GM18858 (cell line): ENCODE measurements around the gene VSIG2.

Experiments
- ATAC-seq: cut with Tn5 transposase; IDR thresholded peaks from one replicate; pipeline ENCODE4 v1.9.1; 2021; ENCODE audit not compliant: unreplicated experiment

VSIG2 gene

DNA sequence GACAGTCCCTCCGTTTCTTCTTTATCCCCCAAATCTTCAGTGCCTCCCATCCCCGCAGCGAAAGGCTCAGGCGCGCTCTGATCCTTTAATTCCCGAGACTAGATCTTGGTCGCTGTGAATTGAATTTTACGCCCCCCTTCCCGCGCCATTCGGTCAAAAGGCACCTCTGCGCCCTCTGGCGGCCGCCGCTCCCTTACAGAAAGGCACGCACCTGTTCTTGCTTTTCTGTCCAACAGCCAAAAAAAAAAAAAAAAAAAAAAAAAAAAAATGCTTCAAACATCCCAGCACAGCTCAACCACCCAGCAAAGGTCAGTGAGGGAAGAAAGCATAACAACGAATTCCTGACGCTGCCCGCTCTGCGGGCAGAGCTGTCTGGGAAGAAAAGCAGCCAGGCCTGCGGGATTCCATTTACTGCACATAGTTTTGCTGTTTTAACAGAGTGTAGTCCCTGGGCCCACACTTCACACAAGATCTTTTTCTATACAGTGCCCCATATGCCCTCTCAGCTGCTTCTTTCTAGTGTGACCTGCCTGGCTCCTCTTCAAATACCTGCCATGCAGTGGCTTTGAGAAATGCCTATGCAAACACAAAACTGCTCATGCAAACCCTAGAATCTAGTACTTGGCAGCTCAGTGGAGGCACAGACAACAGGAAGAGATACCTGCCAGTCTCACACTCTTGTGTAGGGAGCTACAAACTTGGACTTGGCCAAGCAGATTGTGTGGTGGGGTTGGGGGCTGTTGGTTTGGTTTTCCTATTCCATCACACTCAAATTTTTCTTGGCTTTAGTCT, 11.3 kb upstream of the VSIG2 start:
- ATAC-seq, result no peak

DNA sequence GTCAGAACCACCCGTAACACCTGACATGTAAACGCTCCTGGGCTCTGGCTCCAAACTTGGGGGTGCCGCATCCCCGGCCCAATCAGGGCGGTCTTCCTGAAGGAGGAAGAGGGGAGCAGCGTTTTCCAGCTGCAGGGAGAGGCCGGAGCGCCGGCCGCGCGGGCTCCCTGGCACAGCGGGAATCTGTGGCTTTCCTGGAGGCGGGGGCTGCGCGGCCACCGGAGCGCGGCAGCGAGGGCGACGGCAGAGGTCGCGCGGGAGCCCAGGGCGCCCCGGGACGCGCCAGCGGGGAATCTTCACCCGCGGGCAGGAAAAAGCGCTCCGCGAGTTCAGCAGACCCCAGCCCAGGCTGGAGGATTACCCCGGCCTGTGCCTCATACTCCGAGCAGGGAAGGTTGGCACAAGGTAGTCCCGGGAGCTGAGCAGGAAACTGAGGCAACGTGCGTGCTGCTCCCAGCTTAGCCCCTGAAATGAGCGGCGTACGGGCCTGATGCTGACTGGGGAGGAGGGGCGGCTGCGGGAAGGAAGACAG, 10.6 kb upstream of the VSIG2 start:
- no peak for ATAC-seq

DNA sequence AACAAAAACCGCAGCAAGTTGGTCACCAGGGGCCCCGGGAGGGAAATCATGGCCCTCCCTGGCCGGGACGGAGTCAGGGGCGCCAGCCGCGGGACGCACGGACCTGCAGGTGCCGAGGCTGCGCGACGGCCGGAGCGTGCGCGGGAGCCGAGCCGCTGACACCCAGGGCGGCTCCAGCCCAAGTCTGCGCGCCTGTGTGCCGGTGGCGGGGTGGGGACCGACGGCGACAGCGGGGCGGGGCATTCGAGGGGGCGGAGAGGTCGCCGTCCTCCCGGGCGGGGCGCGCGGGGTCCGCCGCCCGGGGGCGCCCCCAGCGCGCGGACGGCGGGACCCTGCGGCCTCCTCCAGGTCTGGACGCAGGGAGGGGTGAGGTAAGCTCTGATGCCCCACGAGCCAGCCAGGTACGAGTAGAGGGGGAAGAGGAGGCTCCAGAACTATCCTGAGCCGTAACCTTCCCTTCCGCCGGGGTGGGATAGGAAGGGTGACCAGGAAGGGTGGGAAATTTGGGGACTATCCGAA, 10.1 kb upstream of the VSIG2 start, which contains the start of gene ESAM:
Gene ESAM, minus strand, starts transcription at position 186 of the 519 bp plus-strand sequence. Its CDS starts 136 bp downstream, at position 50.
- no peak for ATAC-seq

DNA sequence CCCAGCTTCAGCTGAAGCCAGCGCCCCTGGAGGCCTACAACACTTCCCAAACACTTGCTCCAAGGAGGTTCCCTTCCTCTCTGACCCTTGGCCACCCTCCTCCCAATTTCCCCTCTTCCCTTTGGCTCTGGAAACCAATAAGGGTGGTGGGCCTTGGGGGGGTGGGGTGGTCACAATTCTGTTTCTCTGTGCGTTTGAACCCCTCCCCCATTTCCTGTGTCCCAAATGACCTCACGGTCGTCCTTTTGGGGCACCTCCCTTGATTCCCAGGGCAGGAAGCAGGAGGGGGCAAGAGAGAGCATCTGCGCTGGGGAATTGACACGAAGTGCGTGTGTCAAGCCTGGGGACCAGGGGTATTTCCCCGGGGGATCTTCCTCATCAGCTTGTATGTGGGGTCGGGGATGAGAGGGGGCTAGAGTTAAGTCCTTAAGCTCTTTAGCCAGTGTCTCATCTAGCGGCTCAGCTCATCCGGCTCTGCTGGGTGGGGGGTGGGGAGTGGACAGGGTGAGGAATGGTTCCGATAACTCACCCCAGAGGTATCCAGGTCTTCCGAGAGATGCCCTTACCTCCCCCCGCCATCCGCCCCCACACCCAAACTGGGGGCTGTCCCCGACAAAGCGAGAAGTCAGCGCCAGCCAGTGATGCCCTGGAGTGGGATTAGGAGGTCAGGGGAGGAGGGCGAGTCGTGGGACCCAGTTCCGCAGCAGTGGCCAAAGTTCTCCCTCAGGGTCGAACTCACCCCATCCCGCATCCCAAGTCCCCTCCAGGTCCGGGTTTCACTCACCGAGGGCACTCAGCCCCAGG, 9.4 kb upstream of the VSIG2 start:
- ATAC-seq, result no peak

DNA sequence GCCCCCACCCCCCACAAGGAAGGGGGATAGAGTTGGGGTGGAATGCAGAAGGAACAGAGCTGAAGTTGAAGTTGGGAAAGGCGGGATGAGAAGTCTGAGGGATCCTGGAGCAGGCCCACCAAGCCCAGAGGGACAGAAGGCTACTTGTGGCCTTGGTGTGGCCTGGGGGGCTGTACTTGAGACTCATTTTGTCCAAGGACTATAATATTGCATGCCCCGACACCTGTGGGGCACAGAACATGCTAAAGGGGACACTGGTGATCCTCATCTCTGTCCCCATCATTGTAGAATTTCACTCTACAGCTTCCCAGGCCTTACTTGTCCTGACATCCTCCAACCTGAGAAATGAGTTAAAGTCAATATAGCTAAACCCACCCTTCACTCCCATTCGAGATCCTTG, 8.8 kb upstream of the VSIG2 start:
- no peak for ATAC-seq

DNA sequence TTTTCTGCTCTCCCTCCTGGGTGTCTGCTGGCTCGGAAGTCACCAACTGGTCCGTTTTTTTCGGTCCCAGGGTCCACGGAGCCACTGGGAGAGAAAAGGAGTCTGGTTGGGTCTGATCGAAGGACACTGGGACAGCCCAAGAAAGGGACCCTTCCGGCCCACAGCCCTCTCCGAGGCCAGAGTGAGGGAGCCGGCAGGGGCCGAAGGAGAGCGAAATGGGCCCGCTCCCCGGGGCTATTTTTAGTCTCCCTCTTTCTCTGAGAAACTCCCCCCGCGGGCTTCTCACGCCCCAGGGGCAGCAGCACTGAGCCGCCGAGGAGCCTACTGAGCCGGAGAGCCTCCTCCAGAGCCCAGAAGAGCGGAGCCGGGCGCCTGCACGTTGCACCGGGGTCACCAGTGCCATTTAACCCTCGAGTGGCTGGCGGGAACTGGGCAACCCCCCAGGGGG, 8.2 kb upstream of the VSIG2 start:
- ATAC-seq, result no peak

DNA sequence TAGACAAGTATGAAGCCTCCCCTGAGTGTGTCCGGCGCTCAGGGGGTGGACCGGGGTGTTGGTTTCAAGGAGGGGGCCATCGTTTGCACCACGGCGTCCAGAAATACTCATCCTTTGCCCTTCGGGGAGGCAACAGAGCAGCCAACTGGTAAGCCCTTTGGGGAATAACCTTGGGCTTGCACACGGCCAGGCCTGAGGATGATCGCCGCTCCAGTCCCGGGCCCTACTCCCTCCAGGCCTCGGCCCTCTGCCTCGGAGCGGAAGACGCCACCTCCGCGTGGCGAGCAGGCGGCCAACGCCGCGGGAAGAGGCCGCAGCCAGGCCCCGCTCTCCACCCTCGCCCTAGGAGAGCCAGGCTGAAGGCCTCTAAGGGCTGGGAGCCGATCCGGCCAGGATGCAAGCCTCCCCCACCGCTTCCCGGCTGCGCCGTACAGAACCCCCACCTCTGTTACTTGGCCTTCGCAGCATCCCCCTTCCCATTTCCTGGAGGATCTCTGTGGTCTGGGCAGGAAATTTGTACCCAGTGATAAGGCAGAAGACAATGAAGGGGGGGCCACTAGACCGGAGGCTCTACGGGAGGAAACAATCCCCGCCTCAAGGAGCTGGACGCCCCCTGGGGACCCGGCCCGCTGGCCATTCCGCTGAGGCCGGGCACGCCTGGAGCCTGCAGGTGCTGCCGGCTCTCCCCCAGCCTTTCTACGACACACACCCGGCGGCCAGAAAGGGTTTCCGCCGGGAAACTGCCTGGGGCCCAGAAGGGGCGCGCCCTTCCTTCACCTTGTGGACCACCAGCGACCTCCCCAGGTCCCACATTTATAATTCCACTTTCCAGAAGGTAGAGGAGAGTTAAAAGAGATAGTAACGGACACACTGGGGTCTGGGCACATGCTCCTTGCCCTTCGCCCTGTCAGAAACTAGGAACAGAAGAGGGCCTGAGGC, 7.5 kb upstream of the VSIG2 start:
- ATAC-seq, result no peak

DNA sequence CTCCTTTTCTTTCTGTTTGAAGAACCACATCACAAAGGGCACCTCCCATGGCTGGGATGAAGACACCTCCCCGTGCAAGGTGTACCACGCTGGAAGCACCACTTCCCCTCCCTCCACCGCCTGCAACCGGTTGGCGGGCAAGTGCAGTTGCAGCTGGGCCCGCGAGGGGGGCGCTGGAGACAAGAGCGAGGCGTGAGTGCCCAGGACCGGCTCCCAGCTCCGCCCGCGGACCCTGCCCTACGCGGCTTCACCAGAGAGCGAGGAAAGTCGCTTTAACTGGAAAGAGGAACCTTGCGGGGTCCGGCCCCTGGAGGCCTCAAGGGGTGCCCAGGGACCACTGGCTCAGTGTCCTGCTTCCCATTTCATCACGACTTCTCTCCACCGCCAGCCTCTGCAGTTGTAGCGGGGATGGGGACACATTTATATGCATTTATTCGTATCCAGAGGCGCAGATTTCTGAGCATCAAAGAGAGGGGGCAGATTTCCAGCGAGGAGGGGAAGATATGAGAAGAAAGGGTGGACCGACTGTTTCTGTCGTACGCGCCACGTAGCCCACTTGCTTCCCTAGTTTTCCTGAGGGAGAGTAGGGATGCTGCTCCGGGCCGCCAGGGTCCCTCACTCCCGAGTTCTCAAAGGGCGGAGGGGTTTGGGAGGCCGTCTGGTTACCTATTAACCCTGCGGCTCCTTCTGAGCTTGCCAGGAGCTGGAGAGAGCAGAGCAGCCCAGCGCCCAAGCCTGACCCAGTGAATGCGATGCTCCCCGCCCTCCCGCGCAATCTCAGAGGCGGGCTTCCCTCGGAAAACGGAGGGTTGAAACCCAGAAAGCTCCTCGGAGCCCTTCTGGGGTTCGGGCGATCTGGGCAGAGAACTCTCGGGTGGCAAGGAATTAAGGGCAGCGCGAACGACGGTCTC, 6.6 kb upstream of the VSIG2 start:
- peak; percentile 50 for ATAC-seq

DNA sequence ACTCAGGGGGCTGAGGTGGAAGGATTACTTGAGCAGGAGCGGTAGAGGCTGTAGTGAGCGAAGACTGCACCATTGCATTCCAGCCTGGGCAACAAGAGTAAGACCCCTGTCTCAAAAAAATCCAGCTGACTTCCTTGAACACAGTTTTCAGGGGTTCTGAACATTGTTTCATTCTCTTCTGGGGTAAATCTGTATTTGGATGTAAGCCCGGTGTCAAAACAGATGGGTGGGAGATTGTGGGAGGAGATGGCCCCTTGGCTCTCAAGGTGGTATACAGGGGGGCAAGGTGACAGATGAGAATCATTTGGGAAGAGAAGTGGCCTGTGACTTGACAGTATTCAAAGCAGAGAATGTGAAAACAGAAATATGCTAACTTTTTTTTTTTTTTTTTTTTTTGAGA, 5.3 kb upstream of the VSIG2 start:
- no peak for ATAC-seq

DNA sequence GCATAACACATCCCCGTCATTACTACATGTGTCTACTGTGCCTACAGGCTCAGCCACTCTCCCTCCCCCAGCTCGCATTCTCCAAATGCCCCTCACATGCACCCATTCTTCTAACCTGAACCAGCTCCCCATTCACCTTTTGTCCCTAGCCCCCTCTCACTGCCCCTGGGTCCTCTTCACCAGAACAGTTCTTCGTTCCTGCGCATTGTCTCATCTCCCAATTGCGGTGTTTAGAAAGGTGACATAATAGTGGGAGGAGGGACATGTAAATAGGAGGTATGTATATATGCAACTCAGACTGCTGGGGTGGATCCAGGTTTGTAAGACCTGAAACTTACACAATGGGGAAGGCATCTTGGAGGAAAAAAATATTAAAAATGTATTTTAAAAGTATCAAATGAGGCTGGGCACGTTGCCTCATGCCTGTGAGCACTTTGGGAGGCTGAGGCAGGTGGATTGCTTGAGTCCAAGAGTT, 4.7 kb upstream of the VSIG2 start:
- ATAC-seq, result no peak

DNA sequence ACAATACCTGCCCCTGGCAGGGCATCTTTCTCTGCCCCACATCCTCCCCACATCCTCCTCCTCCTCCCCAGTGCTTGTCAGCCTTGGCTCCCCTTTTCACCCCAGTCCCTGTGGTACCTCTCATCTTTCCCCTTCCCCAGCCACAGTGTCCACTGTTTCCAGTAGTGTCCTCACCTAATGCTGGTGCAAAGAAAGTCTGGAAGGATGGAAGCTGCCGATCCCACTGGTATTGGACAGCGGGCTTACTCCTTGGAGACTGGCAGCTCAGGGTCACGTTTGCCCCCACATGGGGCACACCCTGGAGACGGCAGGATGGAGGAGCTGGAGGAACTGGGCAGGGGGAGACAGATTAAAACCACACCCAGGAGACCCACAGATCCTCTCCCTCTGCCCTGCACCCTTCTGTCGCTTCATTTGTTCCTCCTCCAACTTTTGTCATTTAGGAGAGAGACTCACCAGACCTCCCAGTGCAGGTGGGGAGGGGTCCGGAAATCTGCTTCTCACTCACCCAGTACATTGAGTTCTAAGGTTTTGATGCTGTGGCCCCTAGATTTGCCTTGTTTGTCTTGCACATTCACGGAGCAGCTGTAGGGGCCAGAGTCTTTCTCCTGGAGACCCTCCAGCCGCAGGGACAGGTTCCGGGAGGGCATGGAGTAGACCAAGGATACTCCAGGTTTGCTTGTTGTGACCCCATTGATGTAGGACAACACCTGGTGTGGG, 4.1 kb upstream of the VSIG2 start:
- ATAC-seq, result no peak

DNA sequence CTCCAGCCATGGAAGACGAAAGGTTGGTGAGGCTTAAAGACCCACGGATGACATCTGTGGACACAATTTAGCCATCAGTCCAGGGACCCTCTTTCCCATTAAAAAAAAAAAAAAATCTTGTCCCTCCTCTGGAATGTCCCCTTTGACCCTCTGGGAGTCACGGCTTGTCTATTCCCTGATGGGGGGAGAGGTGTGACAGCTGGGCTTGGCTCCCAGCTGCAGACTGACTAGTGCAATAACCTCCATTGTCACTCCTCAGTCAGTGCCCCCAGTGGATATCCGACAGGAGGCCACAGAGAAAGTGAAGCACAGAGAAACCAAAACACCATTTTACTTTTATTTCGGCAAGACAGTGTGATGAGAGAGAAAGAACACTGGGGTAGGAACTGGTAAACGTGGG, 2.7 kb upstream of the VSIG2 start:
- no peak for ATAC-seq

DNA sequence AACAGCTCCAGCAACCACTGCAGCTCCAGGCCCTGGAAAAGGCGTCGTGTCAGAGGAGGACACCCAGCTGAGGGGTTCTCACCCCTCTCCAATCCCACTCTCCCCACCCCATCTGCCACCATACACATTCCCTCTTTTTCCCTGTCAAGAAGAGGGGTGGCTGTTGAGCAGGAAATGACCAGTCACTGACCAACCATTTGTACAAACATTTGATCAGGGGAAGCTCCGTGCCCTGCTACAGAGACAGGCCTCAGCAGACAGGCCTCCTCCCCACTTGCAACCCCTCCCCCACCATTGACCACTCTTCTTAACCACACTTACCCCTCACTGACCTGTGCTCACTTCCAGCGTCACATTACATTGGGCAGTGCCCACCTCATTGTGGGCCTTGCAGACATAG, 2.3 kb upstream of the VSIG2 start:
- ATAC-seq, result no peak

DNA sequence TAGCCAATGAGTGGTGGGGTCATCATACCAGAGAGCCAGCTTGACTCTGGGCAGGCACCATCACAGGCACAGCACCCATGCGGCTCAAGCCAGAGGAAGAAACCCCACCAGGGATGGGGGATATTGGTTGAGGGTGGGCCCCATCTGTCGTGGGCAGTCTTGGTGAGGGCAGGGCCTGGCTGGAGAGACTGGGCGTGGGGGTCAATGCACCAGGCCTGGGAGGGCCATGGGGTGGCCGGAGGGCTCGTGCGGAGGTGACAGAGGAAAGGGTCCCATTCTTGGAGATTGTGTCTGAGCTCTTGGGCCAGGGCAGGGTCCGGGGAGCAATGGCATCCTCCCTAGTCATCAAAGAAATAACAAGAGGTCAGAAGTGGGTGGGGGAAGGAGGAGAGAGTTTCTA, 1.6 kb upstream of the VSIG2 start:
- no peak for ATAC-seq

DNA sequence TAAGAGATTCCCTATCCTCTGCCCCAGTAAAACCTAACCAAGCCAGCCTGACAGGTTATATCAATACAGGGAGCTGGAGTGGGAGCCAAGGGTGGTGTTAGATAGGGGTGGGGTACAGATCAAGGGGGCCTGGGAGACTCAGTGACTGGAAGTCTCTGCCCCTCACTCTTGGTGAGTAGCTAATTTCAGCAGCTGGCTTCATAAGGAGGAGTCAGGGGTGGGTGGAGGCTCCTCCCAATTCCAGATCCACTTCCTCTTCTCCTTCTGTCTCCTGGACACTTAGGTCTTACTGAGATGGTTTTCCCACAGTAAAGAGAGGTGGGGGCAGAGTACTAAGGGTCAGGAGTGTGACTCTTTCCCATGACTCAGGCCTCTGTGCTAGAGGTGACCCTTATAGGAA, 1.1 kb upstream of the VSIG2 start:
- no peak for ATAC-seq

DNA sequence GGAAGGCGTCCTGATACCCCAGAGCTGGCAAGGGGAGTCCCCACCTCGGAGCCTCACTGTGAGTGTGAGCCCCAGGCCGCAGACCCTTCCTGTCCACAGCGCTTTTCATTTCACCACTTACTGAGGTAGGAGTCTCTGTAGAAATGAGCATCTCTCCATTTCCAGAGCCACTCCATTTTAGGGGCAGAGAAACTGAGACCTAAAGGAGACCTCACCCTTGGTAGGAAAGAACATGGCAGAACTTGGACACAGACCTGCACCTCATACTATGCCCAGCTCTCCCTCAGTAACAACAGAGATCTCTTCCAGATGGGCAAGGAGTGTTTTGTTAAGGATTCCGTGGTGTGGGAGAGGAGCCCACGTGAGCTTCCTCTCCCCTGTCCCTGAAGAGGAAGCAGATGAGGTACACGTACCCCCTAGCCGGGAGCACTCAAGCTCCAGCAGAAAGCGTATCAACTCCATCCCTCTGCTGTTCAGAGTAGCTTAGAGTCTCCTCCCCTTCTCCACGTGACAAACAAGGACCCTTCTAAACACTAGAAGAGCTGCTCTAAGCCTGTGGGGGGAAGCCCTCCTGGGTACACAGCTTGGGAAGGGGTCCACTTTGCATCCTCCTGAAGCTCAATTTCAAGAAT, 532 bp upstream of the VSIG2 start:
- ATAC-seq, result no peak

DNA sequence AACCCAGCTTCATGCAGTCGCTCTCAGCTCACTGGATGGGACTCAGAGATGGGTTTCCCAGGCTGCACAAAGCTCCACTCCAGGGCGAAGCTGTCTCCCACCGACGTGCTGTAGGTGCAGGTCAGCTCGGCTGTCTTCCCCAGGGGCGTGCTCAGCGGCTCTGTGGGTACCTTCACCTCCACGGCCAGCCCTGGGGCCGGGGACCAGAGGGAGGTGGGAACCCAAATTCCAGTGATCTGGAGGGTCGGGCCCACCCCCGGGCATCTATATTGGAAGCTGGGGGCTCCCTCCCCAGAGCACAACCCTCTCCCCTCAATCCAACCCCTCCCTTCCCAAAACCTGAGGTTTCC, 689 bp downstream of the VSIG2 start:
- no peak for ATAC-seq

DNA sequence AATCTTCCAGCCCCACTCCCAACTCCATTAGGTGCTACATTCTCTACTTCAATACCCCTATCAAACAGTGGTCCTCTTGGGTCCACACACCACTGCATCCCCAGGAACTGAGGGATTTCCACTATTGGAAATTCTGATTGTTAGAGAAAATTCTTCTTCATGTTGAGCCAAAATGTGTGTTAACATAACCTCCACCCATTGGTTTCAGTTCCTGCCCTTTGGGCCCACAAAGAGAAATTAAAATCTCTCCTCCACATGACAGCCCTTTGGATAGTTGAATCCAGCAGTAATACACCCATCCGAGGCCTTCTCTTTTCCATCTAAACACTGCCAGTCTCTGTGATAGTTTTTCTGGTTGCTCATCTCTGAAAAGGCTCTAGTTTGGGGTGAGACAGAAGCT, 2.1 kb downstream of the VSIG2 start:
- no peak for ATAC-seq
